ENCODE measurements around the gene GOLGA6L22.
"Not testable (repeated sequence)": the region's sequence is repeated elsewhere in the genome, so short reads cannot be mapped to it uniquely, and the experiment has no call there.

Gene GOLGA6L22, protein sequence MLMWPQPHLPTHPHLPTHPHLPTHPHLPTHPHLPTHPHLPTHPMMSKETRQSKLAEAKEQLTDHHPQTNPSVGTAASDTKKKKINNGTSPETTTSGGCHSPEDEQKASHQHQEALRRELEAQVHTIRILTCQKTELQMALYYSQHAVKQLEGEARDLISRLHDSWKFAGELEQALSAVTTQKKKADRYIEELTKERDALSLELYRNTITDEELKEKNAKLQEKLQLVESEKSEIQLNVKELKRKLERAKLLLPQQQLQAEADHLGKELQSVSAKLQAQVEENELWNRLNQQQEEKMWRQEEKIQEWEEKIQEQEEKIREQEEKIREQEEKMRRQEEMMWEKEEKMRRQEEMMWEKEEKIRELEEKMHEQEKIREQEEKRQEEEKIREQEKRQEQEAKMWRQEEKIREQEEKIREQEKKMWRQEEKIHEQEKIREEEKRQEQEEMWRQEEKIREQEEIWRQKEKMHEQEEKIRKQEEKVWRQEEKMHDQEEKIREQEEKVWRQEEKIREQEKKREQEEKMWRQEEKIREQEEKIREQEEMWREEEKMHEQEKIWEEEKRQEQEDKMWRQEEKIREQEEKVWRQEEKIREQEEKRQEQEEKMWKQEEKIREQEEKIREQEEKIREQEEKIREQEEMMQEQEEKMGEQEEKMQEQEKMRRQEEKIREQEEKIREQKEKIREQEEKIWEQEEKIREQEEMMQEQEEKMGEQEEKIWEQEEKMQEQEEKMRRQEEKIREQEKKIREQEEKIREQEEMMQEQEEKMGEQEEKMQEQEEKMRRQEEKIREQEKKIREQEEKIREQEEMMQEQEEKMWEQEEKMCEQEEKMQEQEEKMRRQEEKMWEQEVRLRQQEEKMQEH

DNA sequence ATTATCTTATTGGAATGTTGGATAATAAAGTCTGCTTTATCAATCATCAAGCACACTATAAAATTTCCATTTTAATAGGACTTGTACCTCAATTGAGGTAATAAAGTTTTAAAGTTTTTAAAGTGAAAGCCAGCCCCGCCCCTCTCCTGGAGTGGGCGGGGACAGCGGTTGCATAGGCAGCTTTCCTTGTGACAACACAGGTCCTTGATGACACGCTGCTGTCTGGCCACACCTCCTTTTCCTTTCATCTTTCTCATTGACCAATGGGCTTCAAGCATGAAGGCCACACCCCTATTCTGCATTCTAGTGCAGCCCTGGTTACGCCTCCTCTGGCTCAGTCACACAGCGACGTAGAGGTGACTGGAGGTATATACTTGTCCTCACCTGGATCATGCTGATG is at the start of gene GOLGA6L22:
TSS of gene GOLGA6L22 (plus strand) at position 301 of the 400 bp plus-strand sequence. CDS start at position 392, 91 bp downstream.
- DNase-seq = not testable (repeated sequence)

DNA sequence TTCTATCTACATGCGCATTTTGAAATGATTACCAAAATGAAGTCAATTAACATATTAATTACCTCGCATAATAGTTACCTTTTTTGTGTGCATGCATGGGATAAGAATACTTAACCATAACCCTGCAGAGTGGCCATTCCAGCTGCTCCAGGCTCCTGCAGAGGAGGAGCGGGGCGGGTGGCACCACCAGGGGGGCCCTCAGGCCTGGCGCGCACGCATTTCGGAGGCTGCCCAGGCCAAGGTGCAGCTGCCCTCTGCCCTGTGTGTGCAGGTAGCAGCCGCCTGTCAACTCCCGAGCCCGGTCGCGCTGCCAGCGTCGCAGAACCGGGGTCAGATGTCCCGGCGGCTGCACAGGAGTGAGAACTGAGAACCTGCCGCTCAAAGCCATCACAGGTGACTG is 41.4 kb upstream of the GOLGA6L22 start:
- DNase-seq = not testable (repeated sequence)

DNA sequence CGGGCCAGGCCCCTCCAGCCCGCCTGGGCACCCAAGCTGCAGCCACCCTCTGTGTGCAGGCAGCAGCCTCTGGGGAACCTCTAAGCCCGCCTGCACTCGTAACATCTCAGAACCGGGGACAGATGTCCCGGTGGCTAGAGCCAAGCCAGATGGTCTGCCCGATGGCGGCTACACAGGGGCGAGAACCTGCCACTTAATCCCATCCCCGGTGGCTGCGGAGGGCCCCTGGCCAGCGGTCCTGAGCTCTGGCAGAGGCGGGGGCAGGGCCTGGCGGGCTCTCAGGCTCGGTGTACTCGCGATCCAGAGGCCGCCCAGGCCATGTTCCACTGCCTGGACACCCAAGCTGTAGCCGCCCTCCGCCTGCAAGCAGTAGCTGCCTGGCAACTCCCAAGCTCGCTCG is 40.9 kb upstream of the GOLGA6L22 start:
- not testable (repeated sequence) for DNase-seq

DNA sequence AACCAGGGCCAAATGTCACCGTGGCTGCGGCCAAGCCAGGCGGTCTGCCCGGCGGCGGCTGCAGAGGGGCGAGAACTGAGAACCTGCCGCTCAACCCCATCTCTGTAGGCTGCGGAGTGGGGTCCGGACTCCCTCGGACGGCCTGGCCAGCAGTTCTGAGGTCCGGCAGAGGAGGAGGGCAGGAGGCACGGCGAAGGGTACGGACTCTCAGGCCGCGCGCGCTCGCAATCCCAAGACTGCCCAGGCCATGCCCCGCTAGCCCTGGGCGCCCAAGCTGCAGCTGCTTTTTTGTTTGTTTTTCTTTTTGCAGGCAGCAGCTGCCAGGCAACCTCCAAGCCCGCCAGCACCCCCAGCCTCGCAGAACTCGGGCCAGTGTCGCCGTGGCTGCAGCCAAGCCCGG is 40.5 kb upstream of the GOLGA6L22 start:
- not testable (repeated sequence) for DNase-seq

DNA sequence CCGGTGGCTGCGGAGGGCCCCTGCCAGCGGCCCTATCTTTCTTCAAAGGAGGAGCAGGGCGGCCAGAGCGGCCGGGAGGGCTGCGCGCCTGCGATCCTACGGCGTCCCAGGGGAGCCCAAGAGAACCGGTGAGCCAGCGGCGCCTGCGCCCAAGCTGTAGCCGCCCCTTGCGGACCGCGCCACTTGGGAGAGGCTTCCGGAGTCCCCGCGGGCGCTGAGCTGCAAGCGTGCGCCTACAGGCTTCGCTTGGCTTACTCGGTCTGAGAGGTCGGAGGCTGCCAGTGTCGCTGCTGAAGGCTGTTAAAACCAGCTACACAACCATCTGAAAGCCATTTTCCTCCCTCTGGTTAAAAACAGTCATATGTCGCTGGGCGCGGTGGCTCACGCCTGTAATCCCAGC is 40.0 kb upstream of the GOLGA6L22 start:
- DNase-seq = not testable (repeated sequence)

DNA sequence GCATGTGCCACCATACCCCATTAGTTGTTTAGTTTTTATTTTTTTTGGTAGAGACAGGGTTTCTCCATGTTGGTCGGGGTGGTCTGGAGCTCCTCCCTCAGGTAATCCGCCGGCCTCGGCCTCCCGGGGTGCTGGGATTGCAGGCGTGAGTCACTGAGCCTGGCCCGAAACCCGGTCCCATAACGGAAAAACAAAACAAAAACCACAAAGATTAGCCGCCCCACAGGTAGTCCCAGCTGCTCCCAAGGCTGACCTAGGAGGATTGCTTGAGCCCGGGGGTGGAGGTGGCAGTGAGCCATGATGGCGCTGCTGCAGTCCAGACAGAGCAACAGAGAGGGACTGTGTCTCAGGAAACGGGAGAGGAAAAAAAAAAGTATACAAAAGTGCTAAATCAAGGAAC is 38.4 kb upstream of the GOLGA6L22 start:
- DNase-seq = not testable (repeated sequence)

DNA sequence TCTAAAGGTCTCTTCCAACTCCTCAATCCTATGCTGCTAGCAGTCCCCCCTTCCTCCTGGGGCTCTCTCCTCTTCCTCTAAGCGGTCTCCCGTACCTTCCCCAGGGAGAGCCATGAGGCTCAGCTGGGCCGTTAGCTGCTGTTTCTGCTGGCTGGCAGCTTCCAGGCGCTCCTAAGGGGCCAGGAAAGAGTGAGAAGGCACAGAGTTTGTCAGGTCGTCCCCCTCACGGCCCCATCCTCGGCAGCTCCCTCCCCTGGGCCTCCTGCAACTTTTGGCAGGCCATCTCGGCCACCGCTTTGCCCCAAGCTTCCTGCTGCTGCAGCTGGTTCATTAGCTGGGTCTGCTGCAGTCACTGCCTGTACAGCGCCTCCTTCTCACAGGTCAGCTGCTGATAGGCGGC is 29.3 kb upstream of the GOLGA6L22 start:
- not testable (repeated sequence) for DNase-seq

DNA sequence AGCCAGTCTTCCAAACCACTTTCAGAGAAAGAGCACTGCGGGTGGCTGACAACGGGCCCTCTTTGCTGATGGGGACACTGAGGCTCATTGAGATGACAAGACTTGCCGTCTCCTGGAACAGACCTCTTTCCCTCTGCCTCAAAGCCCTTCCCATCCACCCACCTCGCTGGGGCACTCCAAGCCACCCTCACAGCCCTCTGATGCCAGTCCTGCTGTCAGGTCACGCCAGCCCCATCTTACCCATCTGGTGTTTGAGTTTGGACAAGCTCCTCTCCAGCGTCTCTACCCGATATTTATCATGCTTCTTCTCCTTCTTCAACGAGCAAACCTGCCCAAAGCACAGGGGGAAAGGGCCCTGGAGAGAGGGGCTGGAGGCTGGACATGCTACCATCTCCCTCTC is 27.0 kb upstream of the GOLGA6L22 start:
- not testable (repeated sequence) for DNase-seq

DNA sequence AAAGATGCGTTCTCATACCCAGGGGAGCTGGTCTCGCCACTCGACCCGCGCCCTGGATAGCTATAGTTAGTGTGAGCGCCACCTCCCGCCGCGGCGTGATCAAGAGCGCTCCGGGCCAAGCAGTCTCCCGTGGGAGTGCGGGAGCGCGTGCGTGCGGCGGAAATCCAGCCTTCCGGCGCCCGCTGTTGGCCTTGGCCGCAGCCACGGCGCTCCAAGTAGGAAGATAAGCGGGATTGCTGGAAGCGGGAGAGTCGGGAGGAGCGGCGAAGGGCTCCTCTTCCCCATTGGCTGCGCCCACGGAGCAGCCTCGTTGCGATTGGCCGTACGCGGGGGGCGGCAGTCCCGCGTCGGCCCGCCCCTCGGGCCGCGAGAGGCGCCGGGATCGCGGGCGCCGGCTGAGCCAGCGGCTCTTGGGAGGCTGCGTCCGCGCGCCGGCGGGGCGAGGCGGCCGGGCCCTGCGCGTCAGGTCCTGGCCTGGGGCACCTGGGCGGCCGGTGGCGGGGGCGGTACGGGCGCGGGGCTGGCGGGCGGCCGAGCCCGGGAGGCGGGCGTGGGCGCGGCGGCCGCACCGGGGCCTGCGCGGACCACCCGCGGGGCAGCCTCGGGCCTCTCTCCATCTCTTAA is 35.9 kb downstream of the GOLGA6L22 start:
- DNase-seq = not testable (repeated sequence)

DNA sequence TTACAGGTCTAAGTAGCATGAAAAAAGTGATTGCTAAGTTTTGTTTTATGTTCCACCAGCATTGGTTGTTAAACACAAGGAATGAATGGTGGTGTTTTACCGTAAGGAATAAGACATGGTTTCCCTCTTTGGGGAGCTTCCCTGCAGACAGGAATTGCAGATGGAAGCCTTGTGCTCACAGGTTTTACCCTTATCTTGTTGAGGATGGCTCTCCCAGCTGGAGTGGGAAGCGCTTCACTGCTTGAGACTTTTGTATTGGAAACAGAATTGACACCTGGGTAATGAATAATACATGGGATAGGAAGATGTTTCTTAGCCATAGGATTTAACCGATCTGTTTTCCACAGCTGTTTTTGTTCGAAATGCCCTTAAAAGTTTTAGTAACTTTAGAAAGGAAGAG is 38.5 kb downstream of the GOLGA6L22 start:
- not testable (repeated sequence) for DNase-seq

DNA sequence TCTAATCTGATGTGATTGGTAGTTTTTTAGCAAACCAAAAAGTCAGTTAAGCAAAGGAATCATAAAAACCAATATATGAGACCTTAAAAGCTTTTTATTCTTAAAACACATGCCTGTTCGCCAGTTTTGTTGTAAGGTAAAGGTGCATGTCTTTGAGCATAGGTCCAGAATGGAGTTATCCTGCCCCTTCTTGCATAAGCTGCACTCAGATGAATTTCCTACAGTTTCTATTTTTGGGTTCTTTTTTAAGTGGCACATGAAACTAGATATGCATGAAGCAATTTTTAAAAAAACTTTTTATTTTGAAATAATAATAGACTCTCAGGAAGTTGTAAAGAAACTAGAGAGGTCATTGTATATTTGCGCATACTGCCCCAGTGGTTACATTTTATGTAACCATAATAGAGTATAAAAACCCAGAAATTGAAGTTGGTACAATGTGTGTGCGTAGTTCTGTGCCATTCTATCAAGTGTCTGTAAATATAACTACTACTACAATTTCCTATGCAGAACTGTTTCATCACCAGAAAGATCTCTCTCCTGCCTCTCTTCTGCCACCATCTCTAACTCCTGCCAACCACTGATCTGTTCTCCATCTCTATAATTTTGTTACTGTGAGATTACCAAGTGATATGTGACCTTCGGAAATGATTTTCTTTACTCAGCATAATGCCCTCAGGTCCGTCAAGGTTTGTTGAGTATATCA is 39.7 kb downstream of the GOLGA6L22 start:
- not testable (repeated sequence) for DNase-seq

DNA sequence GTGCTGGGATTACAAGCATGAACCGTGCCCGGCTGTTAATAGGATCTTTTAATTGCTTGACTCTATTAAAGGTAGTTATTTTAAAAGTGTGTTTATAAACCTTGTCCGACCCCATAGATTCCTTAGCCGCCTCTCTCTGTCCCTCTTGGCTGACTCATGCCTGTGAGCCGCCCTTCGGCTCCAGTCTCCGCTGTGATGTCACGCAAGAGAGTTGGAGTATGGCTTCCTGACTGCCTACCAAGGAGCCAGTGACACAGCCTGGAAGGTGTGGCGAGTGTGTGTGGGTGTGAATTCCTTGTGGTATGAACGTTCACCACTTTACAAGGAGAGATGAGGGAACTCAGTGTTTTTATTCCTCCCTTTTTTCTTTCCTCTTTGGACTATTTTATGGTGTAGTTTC is 43.6 kb downstream of the GOLGA6L22 start:
- DNase-seq = not testable (repeated sequence)

DNA sequence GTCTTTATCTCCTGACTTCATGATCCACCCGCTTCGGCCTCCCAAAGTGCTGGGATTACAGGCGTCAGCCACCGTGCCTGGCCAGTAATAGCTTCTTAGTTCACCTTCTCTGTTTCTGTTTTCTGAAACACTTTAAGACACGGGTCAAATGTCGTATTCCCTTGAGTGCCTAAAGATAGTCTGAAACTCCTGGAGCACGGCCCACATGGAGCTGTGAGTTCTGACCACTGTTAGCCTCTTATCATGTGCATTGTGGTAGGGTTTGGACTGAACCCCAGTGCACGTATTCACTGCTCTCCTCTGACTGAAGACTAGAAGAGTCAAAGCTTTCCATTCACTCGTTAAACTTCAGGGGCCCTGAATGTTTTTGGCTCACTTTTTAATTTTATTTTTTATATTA is 48.3 kb downstream of the GOLGA6L22 start:
- not testable (repeated sequence) for DNase-seq

DNA sequence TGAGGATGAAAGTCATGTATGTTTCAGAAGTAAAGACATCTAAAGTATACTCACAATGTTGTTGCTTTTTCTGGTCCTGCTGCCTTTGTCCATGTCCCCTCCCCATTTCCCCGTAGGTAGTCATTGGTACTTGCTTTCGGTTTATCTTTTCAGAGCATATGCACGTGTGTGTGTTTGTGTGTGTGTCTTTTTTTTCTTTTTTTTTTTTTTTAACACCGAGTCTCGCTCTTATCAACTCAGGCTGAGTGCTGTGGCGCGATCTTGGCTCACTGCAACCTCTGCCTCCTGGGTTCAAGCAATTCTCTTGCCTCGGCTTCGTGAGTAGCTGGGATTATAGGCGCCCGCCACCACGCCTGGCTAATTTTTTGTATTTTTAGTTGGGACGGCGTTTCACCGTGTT is 57.4 kb downstream of the GOLGA6L22 start:
- DNase-seq = not testable (repeated sequence)

Data from NCI-H1048 (cell line).